T follicular helper cell (primary cell): Measurements from ENCODE around the gene VPS16.

ENCODE experiments used
- DNase-seq: peaks from one replicate; pipeline ENCODE4 v3.0.0-alpha.2; 2020; ENCODE audit warnings: low read depth

The VPS16 gene

DNA sequence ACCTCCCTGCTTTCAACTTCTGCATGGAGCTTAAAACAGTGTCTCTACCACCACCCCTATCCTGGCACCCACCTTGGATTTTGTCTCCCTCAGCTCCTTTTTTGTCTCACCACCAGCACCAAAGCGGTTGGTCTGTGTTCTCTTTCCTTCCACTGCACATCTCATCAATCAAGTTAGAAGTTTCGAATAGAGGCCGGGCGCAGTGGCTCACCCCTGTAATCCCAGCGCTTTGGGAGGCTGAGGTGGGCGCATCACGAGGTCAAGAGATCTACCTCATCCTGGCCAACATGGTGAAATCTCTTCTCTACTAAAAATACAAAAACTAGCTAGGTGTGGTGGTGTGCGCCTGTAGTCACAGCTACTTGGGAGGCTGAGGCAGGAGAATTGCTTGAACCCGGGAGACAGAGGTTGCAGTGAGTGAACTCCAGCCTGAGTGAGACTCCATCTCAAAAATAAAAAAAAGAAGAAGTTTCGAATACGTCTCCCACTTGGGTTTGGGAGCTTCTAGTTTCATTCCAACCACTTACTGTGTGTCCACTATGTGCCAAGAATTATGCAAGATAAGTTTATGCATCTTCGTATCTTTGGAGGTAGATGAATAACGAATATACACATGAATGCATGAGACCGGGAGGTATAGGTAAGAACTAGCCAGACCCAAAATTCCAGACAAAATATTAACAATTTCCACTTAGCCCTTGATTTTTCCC lies 6.0 kb upstream of the VPS16 start:
- no peak for DNase-seq

DNA sequence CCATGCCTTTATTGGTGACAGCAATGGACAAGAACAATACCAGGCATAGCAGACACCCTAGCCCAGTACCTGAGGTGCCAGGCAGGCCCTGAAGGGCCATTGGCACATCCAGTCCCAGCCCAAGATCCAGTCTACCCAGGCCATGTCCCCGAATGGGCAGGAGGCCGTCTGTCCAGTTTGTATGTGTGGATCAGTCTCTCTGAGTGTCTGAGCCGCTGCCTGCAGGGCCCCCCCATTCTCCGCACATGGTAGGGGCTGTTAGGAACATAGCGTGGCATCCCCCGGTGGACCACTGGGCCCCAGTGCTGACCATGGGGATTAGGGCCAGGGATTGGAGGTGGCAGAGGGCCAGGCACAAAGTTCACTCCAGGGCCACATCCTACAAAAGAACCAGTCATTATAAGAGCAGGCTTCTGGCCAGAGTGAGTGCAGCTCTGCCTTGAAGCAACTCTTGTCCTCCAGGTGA lies 5.2 kb upstream of the VPS16 start:
- no peak for DNase-seq

DNA sequence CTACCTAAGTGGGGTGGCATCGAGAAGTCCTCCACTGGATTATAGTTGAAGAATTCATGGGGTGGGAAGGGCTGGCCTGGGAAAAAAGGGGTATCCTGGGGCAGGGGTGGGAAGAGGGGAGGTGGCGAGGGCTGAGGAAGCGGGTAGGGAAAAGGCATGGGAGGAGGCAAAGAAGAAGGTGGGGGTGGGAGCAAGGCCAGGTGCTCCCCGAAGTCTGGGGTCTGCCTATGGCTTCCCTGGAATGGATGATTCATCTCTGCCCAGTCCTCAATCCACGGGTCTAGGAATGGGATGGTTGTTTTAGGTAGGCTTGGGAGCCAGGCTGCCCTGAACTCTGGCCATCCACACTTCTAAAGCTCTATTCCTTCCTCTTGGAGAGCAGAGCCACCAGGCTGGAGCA lies 4.5 kb upstream of the VPS16 start:
- no peak for DNase-seq

DNA sequence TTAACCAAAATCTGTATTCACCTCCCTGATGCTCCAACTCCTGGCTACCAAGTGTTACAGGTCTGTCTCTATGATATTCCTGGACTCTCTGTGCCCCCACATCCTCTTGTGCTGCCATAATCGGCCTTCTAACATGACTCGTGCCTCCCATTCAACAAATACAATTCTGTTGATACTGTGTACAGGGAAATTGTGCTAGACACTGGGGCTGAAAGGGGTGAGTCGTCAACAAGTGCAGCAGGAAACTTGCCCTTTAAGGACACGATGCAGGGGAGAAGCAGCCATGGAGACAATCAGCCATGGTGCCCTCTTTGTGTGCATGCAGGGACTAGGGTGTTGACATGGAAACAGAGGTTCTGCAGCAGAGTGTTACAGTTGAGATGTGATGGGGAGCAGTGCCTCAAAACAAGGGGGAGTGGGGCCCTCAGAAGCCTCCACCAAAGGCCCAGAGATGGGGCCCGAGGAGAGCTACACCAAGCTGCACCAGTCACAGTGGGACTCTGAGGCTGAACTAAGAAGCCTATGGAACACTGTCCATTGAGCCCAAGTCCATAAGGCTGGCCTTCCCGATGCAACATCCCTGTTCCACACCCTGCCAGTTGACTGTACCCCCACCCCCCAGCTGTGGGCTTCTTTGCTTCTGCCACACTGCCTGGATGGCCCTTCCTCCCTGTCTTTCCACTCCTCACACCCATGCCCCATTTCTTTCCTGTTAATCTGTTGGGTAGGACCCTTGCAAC lies 3.2 kb upstream of the VPS16 start:
- DNase-seq = no peak

- DNase-seq = no peak
These were observed 2.3 kb upstream of the VPS16 start for GRCh38 chr20:2838170-2838797.

- DNase-seq = no peak
These were observed 1.5 kb upstream of the VPS16 start for GRCh38 chr20:2838847-2839671.

GRCh38 chr20:2839732-2840137 lies 810 bp upstream of the VPS16 start:
- DNase-seq = no peak

- DNase-seq = no peak
These were observed 504 bp downstream of the VPS16 start for GRCh38 chr20:2840967-2841531.

- DNase-seq = no peak
These were observed 5.1 kb downstream of the VPS16 start for GRCh38 chr20:2845607-2846006.

- no peak for DNase-seq
These were observed 6.2 kb downstream of the VPS16 start for GRCh38 chr20:2846698-2847097.

DNA sequence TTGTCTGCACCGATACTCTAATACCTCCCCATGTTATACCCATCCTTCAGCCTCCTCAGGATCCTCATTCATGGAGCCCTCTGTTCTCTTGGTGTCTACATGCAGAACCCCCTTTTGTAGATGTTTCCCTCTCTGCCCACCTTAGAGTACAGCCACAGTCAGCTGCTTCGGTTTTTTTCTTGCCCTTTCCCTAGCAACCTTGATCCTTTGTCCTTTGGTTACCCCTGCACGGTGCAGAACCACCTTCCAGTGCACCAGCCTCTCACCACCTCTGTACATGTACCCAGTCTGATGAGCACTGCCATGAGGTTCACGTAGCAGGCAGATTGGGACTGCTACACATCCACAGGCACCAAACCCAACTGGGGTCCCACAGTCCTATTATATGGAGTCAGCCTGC lies 7.3 kb downstream of the VPS16 start:
- no peak for DNase-seq

DNA sequence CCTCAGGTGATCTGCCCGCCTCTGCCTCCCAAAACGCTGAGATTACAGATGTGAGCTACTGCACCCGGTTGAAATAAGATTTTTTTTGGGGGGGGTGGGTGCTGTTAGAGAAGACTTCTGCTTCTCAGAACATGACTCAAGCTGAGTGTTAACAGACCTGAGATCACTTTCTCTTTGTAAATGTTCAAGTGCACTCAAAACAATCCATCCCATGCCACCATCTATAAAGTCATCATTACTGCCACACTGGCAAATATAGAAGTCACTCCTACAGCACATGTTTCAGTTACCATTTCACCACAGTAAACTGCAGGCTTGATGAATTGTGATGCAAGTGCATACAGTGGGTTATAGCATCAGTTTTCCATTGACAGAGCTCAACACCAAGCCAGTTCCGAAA lies 9.0 kb downstream of the VPS16 start:
- DNase-seq = no peak

DNA sequence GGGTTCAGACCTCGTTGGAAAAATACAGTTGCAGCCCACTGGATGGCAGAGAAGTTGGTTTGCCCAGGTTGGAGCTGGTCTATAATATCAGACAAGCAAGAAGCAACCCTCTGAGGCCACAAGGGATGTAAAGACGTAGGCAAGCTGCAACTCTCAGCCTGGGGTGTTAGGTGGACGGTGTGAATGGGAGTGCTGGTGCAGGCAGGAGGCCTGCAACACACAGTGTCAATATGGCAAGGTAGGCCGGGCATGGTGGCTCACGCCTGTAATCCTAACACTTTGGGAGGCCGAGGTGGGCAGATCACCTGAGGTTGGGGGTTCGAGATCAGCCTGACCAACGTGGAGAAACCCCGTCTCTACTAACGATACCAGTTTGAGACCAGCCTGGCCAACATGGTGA lies 10.5 kb downstream of the VPS16 start:
- DNase-seq = no peak

- DNase-seq = no peak
These were observed 18.0 kb downstream of the VPS16 start for GRCh38 chr20:2858591-2858990.

GRCh38 chr20:2859330-2860121 lies 19.0 kb downstream of the VPS16 start:
- no peak for DNase-seq

DNA sequence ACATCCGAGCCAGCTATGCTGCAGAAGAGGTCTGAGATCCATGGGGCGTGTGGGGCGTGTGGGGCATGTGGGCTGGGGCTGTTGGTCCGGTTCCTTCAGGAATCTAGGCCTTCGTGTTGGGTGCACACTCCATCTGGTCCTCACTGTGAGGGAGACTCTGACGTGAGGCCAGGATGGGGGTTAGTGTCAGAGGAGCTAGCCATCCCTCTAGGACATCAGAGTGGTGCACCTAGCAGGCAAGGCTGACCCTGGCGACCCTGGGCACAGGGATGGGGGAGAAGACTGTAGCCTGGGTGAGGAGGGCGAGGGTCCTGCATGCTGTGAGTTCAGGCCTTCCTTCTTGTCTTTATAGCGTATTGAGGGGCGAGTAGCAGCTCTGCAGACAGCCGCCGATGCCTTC lies 24.1 kb downstream of the VPS16 start:
- DNase-seq = no peak

- no peak for DNase-seq
These were observed 24.6 kb downstream of the VPS16 start for GRCh38 chr20:2865101-2865500.

DNA sequence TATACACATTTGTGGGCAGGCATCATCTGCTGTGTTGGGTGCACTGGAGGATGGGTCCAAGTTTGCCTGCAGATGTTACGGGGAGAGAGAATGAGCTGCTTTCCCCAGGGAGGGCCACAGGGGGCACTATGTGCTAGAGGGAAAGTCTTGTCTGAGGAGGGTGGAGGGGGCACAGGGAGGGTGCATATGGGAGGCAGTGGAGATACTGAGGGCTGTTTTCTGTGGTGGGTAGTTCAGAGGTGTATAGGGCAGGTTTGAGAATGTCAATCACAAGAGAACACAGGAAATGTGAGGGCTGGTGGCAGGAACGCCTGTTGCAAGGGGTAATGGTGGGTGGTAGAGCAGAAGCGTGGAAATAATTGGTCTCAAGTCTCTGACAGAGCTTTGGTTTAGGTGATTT lies 25.1 kb downstream of the VPS16 start:
- DNase-seq = no peak

DNA sequence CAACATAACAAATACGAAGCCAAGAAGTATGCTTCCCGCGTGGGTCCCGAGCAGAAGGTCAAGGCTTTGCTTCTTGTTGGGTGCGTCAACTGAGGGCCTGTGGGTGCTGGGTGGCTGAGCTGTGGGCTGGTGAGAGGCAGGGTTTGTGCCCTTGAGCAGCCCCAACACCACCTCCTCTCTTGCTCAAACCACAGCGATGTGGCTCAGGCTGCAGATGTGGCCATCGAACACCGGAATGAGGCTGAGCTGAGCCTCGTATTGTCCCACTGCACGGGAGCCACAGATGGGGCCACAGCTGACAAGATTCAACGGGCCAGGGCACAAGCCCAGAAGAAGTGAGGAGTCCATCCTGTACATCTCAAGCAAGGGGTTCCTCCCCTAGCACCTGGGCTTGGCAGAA lies 25.7 kb downstream of the VPS16 start:
- DNase-seq = no peak

DNA sequence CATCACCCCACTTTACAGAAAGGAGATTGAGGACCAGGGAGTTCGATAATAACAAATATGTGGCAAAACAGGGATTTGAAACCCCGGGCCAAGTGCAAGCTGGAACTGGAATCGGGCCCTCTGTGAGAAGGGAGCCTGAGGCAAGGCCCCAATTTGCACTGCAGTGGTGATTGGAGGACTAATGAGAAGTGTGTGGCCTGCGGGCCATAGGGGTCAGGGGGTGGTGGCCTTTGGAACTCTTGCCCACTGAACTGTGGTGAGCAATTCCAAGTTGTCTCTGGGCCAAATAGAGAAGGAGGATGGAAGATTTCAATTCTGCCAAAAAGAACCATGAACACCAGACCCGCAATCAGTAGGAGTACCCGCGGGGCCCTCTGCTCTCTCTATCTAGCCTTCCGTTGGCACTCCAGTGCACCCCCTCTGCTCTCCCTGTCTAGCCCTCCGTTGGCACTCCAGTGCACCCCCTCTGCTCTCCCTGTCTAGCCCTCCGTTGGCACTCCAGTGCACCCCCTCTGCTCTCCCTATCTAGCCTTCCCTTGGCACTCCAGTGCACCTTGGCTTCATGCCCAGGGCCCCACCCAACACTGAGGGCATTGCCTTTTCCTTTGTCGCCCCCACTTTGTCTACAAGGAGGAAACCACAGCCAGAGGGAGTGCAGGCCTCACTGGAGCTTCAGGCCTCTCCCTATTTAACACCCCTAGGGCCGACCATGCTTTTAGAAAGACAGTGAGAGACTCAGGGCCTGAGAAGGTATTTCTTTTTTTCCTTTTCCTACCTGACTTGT lies 26.7 kb downstream of the VPS16 start:
- DNase-seq = no peak
